Measurements from ENCODE around the gene MTERF1. TPM values are rescaled to one million over a fixed set of nuclear protein-coding genes. Genes with fewer than 3 reads are reported as not detected.
A peak's percentile ranks its signal among the peaks of the same experiment; 100 is the strongest.
"Not testable (repeated sequence)": the region's sequence is repeated elsewhere in the genome, so short reads cannot be mapped to it uniquely, and the experiment has no call there.

The MTERF1 gene
- total RNA-seq, 1 donor from 2014 or later: 10.9 TPM

GRCh38 chr7:91883676-91884362 is 3.3 kb upstream of the MTERF1 start:
- no peak for DNase-seq

- DNase-seq: peak; percentile 20
Observed at GRCh38 chr7:91880016-91880412, 488 bp downstream of the MTERF1 start.

DNA sequence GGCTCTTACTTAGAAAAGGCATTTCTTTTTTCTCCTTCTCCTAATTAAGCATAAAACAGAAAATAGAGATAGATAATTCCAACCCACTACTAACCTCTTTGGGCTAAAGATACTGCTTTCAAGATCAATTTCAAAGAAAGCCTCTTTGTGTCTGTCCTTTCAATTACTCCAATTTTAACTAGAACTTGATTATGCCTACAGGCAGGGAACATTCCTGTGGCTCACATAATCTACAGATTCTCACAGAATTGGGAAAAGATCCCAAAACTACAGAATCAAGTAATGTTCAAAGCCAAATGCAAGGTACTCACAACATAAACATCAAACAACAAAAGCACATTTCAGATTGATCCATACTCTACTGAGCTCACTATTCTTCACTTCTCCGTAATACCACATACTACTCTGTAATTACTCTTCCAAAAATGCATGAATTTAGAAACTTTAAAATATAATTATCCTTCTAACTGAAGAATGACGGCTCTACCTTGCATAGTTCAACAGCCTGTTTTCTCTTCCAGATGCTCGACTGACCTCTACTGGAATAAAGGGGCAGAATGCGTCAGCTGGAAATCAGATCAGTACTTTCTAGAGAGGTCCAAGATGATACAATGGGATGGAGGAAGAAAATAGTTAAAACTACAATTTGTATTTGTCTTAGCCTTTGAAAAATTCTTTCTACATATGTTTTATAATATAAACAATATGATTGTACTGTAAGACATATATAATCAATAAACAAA is 3.9 kb downstream of the MTERF1 start:
- peak; percentile 14 for DNase-seq

DNA sequence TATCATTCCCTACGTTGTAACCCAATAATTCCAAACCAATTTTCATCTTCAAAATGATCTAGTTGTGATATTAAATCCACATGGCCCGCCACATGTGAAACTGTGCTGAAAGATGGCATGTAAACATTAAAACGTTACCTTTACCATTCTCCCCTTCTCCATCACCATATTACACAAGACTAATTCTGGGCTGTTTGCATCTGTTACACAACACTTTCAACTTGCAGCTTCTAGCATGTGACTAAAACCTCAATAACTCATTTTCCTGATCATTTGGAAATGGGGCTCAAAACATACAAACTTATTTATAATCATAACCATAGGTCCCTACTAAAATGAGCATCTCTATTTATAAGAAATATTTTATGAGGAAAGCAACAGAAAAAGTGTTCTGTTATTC is 4.7 kb downstream of the MTERF1 start:
- no peak for DNase-seq

DNA sequence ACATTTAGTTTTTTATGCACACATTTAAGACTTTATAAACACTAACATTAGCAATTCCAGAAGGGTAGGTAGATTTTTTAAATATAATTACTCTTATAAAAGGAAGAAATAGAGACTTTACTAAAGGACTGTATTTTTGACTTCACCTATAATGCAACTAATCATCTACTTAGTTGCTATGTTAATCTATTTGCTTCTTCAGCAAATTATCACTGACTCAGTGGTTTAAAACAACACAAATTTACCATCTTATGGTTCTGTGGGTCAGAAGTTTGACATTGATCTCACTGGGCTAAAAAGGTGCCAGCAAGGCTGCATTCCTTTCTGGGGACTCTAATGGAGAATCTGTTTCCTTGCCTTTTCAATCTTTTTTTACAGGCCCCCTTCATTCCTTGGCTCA is 7.6 kb downstream of the MTERF1 start:
- no peak for DNase-seq

DNA sequence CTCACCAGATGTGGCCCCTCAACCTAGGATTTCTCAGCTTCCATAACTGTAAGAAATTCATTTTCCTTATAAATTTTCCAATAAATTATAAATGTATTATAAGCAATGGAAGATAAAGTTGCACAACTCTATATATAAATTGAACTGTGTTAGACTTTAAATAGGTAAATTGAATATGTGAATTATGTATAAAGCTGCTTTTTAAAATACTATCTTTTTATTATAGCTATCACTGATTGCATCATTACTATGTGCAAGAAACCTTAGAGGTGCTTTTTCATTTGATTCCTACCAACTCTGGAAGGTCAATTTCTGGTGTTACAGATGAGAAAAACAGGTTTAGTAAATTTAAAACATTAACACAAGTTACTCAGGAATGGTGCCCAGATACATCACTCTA is 8.4 kb downstream of the MTERF1 start:
- DNase-seq: no peak

- DNase-seq: no peak
Observed at GRCh38 chr7:91869661-91870060, 10.8 kb downstream of the MTERF1 start.

- DNase-seq: no peak
Observed at GRCh38 chr7:91866599-91867148, 13.8 kb downstream of the MTERF1 start.

DNA sequence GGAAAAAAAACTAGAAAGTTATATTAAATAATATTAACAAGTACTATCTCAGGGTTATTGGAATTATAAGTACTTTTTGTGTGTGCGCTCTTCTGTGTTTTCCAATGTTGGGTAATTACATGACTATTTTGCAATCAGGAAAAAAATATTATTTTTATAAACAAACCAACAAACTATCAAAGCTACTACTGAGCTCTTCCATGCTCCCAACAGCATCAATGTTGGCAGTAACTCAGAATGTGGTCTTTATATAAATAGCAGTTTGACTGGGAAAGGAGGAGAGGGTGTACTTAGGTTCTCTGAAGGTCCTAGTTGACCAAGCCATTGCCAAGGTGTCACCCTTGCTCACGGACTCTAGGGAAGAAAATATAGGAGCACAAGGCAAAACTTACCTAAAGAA is 15.0 kb downstream of the MTERF1 start:
- DNase-seq: no peak

DNA sequence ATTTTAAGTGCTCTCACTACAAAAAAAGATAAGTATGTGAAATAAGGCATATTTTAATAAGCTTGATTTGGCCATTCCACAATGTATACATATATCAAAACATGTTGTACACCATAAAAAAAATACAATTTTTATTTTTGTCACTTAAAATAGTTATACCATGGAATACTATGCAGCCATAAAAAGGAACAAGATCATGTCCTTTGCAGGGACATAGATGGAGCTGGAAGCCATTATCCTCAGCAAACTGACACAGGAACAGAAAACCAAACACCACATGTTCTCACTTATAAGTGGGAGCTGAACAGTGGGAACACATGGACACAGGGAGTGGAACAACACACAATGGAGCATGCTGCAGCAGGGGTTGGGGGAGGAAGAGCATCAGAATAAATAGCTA is 15.9 kb downstream of the MTERF1 start:
- DNase-seq: not testable (repeated sequence)

- no peak for DNase-seq
Observed at GRCh38 chr7:91864070-91864469, 16.4 kb downstream of the MTERF1 start.

- peak; percentile 73 for DNase-seq
Observed at GRCh38 chr7:91852263-91852741, 28.2 kb downstream of the MTERF1 start.

- no peak for DNase-seq
Observed at GRCh38 chr7:91850455-91850854, 30.0 kb downstream of the MTERF1 start.

- DNase-seq: no peak
Observed at GRCh38 chr7:91847876-91848588, 32.5 kb downstream of the MTERF1 start.

DNA sequence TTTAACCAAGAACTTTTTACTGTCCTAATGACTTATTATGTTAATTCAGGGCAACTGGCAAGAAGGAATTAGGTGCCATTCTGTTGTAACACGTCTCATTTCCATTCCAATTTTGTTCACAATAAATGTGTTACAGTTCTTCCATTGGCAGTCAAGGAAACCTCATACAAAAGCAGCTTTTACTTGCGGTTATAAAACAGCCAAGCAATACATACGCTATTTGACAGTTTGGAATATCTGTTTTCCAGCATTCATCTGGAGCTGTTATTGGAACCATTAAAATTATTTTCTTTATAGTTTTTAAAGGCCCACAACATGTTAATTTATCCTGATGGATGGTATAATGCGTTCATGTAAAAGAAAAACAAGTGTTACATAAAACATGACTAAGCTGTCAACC is 33.3 kb downstream of the MTERF1 start:
- no peak for DNase-seq

DNA sequence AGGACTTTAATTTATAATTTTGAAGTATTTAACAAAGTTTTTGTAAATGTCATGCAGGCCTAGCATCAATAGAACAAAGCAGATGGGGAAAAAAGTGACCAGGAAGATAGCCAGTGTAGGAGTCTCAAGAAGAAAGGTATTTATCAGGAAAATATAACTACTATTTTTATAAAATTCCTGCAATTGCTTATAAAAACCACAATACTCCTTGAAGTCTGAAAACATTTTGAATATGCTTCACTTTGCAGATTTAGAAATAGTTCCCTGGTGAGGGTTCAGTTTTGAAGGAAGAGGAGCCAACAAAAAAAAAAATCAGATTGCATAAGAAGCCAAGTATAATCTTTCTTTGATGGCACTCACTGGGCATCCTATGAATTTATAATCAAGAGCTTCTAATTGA is 34.1 kb downstream of the MTERF1 start:
- no peak for DNase-seq

DNA sequence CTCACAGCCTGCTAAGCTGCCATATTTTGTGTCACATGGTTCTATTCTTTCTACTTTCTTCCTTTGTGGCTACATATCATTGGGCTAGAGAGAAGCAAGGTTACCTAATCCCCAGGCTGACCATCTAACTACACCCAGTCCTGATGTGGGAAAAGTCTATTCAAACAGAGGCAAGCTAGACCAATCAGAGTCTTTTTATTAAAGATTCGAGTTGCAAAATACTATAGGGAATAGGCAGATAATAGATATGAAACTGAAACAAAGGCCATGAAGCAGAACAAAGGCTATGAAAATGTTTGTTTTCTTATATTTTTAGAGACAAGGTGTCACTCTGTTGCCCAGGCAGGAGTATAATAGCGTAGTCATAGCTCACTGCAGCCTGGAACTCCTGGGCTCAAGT is 36.7 kb downstream of the MTERF1 start:
- no peak for DNase-seq

- DNase-seq: no peak
Observed at GRCh38 chr7:91838439-91838838, 42.1 kb downstream of the MTERF1 start.

GRCh38 chr7:91837397-91838070 is 43.0 kb downstream of the MTERF1 start:
- DNase-seq: no peak

DNA sequence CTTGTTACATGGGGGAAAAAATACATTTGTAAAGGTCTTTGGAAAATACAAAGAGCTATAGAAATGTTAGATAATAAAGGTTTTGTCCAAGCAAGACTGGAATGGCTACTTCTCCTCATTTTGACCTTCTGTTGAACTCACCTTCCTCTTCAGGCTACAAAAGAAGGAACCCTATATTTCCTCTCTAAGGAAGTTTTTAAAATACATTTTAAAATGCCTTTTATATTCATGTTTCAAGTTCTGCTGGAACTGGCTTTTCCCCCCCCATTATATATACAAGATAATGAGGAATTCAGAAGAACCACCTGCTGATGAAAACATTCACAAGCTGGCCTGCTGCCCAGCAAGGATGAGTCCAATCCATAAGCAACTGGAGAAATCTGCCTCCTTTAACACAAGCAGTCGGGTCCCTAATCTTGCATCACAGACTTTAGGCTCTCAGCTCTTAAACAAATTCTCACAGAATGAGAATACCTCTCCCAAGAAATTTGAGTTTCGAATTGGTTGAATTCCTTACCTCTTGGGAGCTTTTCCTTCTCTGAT is 44.6 kb downstream of the MTERF1 start:
- DNase-seq: peak; percentile 20

DNA sequence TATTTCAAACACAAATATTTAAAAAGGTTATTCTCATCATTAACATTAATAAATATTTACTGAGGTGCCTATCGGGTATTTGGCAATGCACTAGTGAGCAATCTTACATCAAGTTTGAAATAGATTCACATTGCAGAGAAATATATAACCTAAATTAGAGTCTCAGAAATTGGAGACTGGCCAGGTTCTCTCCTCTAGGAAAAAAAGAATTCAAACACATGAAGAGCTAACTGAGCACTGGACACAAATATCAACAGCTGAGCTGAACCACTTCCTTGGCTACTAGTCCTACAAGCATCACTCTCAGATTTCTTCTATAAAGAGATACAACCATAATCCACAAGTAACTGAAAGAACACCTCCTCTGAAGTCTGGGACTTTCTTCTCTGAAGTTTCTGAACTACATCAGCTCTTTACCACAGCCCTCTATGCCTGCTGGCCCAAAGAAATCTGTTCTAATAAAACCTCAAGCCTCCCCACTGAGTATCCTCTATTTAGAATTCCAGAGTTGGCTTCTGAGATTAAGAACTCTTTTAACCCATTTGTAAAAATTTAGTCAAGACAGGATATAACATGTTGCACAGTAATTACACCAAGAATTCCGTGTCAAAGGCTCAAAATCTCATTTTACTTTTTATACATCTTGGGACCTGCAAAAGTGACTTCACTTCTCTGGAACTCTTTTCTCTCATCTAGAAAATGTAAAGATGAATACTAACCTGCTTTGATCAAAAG is 45.2 kb downstream of the MTERF1 start:
- no peak for DNase-seq
